Measurements from ENCODE around the gene LRRC40. TPM values are rescaled to one million over a fixed set of nuclear protein-coding genes. Genes with fewer than 3 reads are reported as not detected.

The LRRC40 gene
- total RNA-seq, 1 donor from 2014 or later: 9.1 TPM

- no peak overlapping the region for H3K27ac ChIP-seq
- no peaks in the 10 kb centered on the region for H3K9me3 ChIP-seq
- H3K27me3 ChIP-seq: no peaks in the 10 kb centered on the region
- no peak overlapping the region for H3K4me3 ChIP-seq
- TF ChIP-seq POLR2A (IDR thresholded peaks at IDR 0.05) (no peak), POLR2AphosphoS5 (IDR thresholded peaks at IDR 0.05; ENCODE audit: insufficient read depth in 1 of 2, low read depth in 1 of 2) (no peak), CTCF (IDR thresholded peaks at IDR 0.05) (no peak)
- no peaks in the 10 kb centered on the region for H3K4me1 ChIP-seq
- intact Hi-C loops (cut with DNase I): no loop called here
- H3K36me3 ChIP-seq: peaks cover 0 to 94% of the 10 kb centered on the region in 2 donors
- DNase-seq (ENCODE audit: extremely low spot score in 2 of 2): no peak
These were observed 29.4 kb upstream of the LRRC40 start for GRCh38 chr1:70234733-70235132.

- no peak for DNase-seq (ENCODE audit: extremely low spot score in 2 of 2)
- H3K27me3 ChIP-seq: no peaks in the 10 kb centered on the region
- H3K9me3 ChIP-seq: no peaks in the 10 kb centered on the region
- H3K4me3 ChIP-seq: no peak overlapping the region
- peaks cover 14% of the 10 kb centered on the region for H3K4me1 ChIP-seq
- intact Hi-C loops (cut with DNase I): no loop called here
- TF ChIP-seq POLR2AphosphoS5 (IDR thresholded peaks at IDR 0.05; ENCODE audit: insufficient read depth in 1 of 2, low read depth in 1 of 2): no peak
- no peak for TF ChIP-seq CTCF (IDR thresholded peaks at IDR 0.05)
- TF ChIP-seq POLR2A (IDR thresholded peaks at IDR 0.05): no peak
- peaks cover 0 to 73% of the 10 kb centered on the region in 2 donors for H3K36me3 ChIP-seq
- no peak overlapping the region for H3K27ac ChIP-seq
These were observed 26.1 kb upstream of the LRRC40 start for GRCh38 chr1:70231475-70231874.

- H3K4me3 ChIP-seq: no peak overlapping the region
- intact Hi-C loops (cut with DNase I): no loop called here
- peaks cover 37% of the 10 kb centered on the region for H3K4me1 ChIP-seq
- peaks cover 0 to 61% of the 10 kb centered on the region in 2 donors for H3K36me3 ChIP-seq
- TF ChIP-seq POLR2A (IDR thresholded peaks at IDR 0.05): no peak
- TF ChIP-seq CTCF (IDR thresholded peaks at IDR 0.05): no peak
- TF ChIP-seq POLR2AphosphoS5 (IDR thresholded peaks at IDR 0.05; ENCODE audit: insufficient read depth in 1 of 2, low read depth in 1 of 2): no peak
- H3K27me3 ChIP-seq: no peaks in the 10 kb centered on the region
- H3K27ac ChIP-seq: no peak overlapping the region
- no peaks in the 10 kb centered on the region for H3K9me3 ChIP-seq
- DNase-seq (ENCODE audit: extremely low spot score in 2 of 2): no peak
These were observed 23.3 kb upstream of the LRRC40 start for GRCh38 chr1:70228670-70229069.

- Histone ChIP-seq H3K9me3 (no peaks in the 10 kb centered on the region), H3K4me3 (no peak overlapping the region), H3K4me1 (peaks cover 49% of the 10 kb centered on the region), H3K36me3 (peaks cover 0 to 56% of the 10 kb centered on the region in 2 donors), H3K27me3 (no peaks in the 10 kb centered on the region), H3K27ac (no peak overlapping the region)
- no peak for TF ChIP-seq POLR2AphosphoS5 (IDR thresholded peaks at IDR 0.05; ENCODE audit: insufficient read depth in 1 of 2, low read depth in 1 of 2)
- TF ChIP-seq POLR2A (IDR thresholded peaks at IDR 0.05): no peak
- intact Hi-C loops (cut with DNase I): no loop called here
- no peak for DNase-seq (ENCODE audit: extremely low spot score in 2 of 2)
These were observed 22.1 kb upstream of the LRRC40 start for GRCh38 chr1:70227439-70227838.

- no peak overlapping the region for H3K27ac ChIP-seq
- no peak for TF ChIP-seq POLR2A (IDR thresholded peaks at IDR 0.05)
- no peak for TF ChIP-seq CTCF (IDR thresholded peaks at IDR 0.05)
- no peak for TF ChIP-seq POLR2AphosphoS5 (IDR thresholded peaks at IDR 0.05; ENCODE audit: insufficient read depth in 1 of 2, low read depth in 1 of 2)
These were observed 19.6 kb upstream of the LRRC40 start for GRCh38 chr1:70224954-70225353.

More at GRCh38 chr1:70224954-70225353, 19.6 kb upstream of the LRRC40 start:
- no peaks in the 10 kb centered on the region for H3K9me3 ChIP-seq
- peaks cover 65% of the 10 kb centered on the region for H3K4me1 ChIP-seq
- H3K36me3 ChIP-seq: peaks cover 0 to 31% of the 10 kb centered on the region in 2 donors
- no peak for DNase-seq (ENCODE audit: extremely low spot score in 2 of 2)
- intact Hi-C loops (cut with DNase I): no loop called here
- H3K4me3 ChIP-seq: no peak overlapping the region
- no peaks in the 10 kb centered on the region for H3K27me3 ChIP-seq
